ENCODE measurements around the gene TMEM51. TPM values are rescaled to one million over a fixed set of nuclear protein-coding genes. Genes with fewer than 3 reads are reported as not detected.

The TMEM51 gene
- polyA plus RNA-seq, 3 donors, result 17.2 to 18.2 (median 17.3) TPM

DNA sequence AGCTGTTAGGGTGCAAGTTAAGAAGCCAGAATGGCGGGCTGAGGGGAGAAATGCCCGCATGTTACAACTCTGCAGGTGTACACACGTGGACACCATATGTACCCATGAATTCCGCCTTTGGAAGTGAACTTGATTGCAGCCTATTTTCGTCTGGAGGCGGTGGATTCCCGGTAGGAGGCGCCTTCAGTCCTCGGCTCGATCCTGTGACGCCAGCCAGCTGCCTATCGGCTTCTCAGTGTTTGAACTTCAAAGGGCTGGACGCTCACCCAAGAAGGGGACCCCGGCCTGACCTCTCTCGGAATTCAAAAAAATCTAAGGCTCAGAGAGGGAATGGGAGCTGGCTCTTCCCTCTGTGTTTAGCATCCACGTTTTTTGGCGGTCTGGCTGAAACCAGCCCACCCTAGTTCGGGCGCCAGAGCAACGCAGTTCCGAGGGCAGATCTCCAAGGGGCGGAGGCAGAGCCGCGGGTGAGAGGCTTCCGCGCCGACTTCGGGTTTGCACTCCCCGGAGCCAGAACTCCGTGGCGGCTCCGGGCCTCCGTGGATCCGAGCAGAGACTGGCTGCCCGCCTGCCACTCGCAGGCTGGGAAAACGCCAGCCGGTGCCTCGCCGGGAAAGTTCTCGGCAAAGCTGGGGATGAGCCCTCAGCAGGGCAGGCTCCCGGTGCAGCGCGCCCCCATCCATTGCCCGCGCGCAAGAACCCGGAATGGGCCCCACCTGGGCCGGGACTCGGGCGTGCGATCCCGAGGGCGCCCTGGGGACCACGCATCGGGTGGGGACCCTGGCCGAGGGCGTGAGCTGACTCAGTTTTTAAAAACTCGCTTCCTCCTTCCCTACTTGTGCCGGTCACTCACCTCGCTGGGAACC is 996 bp upstream of the TMEM51 start:
- peak; percentile 81 to 86 (median 83) for DNase-seq (ENCODE audit: low read depth in 3 of 3, low spot score in 2 of 3)

GRCh38 chr1:15153842-15154479 is 414 bp downstream of the TMEM51 start:
- DNase-seq (ENCODE audit: low read depth in 3 of 3, low spot score in 2 of 3), result no peak

GRCh38 chr1:15154480-15155036 is 1.0 kb downstream of the TMEM51 start:
- no peak for DNase-seq (ENCODE audit: low read depth in 3 of 3, low spot score in 2 of 3)

DNA sequence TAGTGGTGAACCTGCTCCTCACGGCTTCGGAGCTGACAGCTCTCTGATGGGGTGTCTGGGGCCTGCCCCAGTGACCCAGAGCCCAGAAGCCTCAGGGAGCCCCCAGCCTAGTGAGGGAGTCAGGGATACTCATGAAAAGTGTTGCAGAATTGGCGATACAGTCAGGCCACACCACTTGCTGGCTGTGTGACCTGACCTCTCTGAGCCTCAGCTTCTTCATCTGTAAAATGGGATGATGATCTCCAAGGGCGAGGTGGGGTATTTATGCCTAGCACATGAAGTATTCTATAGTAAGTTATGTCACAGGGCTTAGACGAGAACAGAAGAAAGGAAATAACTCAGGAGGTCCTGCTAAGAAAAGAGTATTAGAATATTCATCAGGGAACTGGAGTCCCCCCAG is 1.6 kb downstream of the TMEM51 start:
- DNase-seq (ENCODE audit: low read depth in 3 of 3, low spot score in 2 of 3), result no peak

GRCh38 chr1:15155888-15156741 is 2.6 kb downstream of the TMEM51 start:
- no peak for DNase-seq (ENCODE audit: low read depth in 3 of 3, low spot score in 2 of 3)

DNA sequence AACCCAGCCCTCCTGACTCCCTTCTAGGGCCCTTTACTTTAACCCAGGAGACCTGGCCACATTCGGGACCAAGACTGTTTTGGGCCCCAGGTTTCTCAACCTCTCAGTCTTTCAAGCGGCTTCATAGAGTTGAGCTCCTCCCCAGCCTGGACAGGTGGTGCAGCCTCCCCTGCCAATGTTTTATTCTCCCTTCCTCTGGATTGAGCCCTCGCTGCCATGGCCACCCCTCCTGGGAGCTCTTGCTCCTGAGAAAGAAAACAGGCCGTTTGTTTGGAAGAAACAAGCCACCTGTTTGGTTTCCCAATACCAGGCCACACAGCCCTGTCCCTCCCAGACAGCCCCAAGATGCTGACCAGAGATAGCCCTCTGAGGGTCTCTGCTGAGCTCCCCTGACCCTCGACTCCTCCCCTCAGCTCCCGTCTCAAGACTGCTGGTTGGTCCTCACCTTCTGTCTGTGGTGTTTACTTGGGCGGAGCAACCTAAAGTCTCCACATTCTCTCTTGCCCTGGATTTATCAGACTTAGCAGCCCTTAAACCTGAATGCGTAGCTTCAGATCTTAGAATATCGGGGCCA is 3.3 kb downstream of the TMEM51 start:
- DNase-seq (ENCODE audit: low read depth in 3 of 3, low spot score in 2 of 3), result no peak

DNA sequence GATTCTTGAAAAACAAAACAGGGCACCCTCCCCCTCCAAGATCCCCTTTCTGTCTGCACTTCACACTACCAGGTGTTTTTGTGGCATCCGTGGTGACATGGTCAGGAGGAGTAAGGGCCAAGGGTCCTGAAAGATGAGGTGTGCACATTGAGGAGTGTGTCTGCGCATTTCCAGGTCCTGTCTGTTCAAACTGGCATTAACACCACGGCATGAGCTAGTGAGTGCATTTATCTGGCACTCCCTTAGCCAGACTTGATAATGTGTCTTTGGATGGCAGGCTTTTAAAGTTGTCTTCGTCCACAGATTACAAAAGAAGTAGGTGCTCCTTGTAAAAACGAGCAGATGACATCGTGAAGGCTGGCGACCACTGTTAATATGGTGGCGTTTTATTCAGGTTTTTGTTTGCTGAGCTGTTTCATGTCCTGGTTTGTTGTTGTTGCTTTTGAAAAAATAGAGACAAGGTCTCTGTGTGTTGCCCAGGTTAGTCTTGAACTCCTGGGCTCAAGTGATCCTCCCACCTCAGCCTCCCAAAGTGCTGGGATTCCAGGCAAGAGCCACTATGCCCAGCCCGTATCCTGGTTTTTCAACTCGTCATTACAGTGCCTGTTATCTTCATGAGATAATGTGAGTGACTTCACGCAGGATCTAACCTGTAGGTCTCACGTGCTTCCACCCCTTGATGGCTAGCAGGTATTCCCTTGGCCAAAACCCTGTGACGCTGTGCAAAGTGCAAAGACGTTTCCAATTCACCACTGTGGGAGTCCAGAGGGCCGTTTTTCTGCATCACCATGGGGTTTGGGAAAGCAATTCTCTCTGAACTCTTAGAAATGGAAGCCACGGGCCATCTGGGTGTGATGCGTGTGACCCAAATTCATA is 4.2 kb downstream of the TMEM51 start:
- no peak for DNase-seq (ENCODE audit: low read depth in 3 of 3, low spot score in 2 of 3)

GRCh38 chr1:15158506-15159165 is 5.1 kb downstream of the TMEM51 start:
- no peak for DNase-seq (ENCODE audit: low read depth in 3 of 3, low spot score in 2 of 3)

GRCh38 chr1:15159166-15159555 is 5.6 kb downstream of the TMEM51 start:
- DNase-seq (ENCODE audit: low read depth in 3 of 3, low spot score in 2 of 3), result no peak

GRCh38 chr1:15160626-15161025 is 7.1 kb downstream of the TMEM51 start:
- DNase-seq (ENCODE audit: low read depth in 3 of 3, low spot score in 2 of 3), result no peak

GRCh38 chr1:15167386-15167785 is 13.8 kb downstream of the TMEM51 start:
- DNase-seq (ENCODE audit: low read depth in 3 of 3, low spot score in 2 of 3), result no peak

DNA sequence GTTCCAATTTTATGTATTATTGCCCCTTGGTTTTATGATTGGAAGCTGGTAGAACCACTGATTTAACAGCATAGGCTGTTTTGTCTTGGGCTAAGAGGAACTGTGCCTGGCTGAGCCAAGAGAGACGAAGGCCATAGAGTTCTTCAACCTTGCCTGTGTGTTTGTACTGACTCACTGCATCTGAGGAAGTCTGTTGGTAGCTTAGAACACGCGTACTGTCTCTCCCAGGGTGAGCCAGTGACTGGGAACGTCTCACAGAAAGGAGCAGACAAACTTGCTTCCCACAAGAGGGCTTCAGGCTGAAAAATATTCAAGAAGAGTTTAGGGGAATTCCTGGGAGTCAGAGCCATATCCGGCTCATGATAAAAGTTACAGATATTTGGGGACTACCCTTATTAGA is 14.9 kb downstream of the TMEM51 start:
- DNase-seq (ENCODE audit: low read depth in 3 of 3, low spot score in 2 of 3), result no peak

DNA sequence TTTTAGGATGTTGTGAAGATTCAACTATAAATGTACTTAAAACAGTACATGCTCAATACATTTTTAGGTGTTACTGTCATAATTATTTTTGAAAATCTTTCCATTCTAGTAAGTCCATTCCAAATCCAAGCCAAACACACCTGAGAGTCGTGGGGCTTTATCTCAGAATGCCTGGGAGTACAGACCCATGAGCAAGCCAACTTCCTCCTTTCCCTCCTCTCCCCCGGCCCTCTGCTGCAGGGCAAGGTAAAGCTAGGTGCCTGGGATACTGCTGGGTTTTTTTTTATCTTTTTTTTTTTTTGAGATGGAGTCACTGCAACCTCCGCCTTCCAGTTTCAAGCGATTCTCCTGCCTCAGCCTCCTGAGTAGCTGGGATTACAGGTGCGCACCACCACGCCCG is 16.5 kb downstream of the TMEM51 start:
- no peak for DNase-seq (ENCODE audit: low read depth in 3 of 3, low spot score in 2 of 3)

- DNase-seq (ENCODE audit: low read depth in 3 of 3, low spot score in 2 of 3), result no peak
These were observed 17.8 kb downstream of the TMEM51 start for GRCh38 chr1:15171271-15171908.

DNA sequence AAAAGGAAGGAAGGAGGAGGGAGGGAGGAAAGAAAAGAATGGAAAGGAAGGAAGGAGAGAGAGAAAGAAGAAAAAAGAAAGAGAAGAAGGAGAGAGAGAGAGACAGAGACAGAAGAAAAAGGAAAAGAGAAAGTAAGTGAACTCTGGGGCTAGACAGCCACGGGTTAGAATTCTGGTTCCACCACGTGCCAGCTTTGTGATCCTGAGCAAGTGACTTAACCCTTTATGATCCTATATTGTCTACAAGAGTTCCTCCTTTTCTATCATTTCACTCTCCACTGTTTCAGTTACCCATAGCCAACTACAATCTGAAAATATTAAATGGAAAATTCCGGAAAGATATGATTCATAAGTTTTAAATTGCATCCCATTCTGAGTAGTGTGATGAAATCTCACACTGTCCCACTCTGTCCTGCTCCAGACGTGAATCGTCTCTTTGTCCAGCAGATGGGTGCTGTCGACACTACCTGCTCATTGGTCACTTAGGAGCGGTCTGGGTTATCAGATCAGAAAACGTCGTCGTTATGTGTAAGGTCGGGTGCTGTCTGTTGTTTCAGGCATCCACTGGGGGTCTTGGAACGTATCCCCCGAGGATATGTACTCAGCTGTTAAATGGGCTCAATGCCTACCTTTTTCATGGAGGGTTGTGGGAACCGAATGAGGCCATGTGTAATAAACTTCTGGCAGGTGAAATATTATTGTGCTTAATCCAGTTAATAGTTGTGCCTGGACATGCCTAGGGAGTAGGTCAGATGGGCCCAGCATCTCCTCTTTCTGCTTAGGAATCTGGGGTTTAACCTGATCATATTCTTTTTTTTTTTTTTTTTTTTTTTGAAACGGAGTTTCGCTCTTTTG is 19.1 kb downstream of the TMEM51 start:
- DNase-seq (ENCODE audit: low read depth in 3 of 3, low spot score in 2 of 3), result no peak

DNA sequence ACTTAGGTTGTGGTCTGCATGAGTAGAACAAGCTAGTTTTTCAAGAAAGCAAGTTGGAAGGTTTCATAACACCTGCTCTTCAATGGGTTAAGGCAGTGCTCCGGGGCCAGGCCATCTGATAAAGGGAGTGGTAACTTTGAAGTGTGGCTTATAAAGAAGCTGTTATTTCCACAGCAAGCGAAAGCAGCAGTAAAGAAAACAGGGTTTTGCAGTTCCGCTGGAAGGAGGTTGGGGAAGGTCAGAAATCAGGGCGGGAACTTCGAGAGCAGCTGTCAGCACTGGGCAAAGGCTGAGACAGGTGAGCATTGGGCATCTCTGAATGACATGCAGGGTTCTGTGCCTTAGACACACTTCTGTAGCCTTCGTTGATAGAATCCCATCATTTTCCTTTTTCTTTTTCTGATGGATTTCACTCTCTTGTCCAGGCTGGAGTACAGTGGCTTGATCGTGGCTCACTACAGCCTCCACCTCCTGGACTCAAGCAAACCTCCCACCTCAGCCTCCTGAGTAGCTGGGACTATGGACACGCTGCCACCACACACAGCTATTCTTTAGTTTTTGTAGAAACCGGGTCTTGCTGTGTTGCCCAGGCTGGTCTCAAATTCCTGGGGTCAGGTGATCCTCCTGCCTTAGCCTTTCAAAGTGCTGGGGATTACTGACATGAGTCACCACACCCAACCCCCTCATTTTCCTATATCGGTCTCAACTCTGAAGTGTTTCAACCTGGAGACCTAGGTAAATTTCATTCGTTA is 20.5 kb downstream of the TMEM51 start:
- no peak for DNase-seq (ENCODE audit: low read depth in 3 of 3, low spot score in 2 of 3)

GRCh38 chr1:15174615-15174983 is 21.1 kb downstream of the TMEM51 start:
- DNase-seq (ENCODE audit: low read depth in 3 of 3, low spot score in 2 of 3), result no peak

Measured in right renal cortex interstitium (tissue), 3 donors.